Endometrial microvascular endothelial cells (primary cell): ENCODE data around the gene SLC22A14. TPM values are rescaled to one million over a fixed set of nuclear protein-coding genes. Genes with fewer than 3 reads are reported as not detected.

Experiments used
- in situ Hi-C: cut with HindIII; loops from 2 replicates; pipeline ENCODE4 v1.10.0; 2017; ENCODE audit warnings: low sequenced_read_pairs, low pct_unique_long_range_greater_than_20kb; ENCODE audit errors: inconsistent ontology term
- total RNA-seq: library from RNA; depleted of rRNA; stranded (reverse); fragments of >200 nt; gene quantifications from one replicate; pipeline ENCODE4 v1.2.3, GENCODE V29; 2015; ENCODE audit errors: inconsistent ontology term

Gene SLC22A14
- total RNA-seq, 1 donor from 2014 or later = not detected

DNA sequence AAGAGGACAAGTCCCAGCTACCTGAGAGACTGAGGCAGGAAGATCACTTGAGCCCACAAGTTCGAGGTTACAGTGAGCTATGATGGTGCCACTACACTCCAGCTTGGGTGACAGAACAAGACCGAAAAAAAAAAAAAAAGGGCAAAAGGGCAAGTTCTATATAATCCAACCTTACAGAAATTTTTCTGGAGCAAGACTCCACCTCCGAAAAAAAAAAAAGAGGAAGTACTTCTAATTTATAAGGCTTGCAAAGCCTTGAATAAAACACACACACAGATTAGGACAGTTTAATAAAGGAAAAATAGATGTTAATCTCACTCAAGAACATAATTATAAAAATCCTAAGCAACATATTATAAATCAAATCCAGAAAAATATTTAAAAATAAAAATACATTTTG is 50.1 kb downstream of the SLC22A14 start:
- in situ Hi-C loops = no loop called here

DNA sequence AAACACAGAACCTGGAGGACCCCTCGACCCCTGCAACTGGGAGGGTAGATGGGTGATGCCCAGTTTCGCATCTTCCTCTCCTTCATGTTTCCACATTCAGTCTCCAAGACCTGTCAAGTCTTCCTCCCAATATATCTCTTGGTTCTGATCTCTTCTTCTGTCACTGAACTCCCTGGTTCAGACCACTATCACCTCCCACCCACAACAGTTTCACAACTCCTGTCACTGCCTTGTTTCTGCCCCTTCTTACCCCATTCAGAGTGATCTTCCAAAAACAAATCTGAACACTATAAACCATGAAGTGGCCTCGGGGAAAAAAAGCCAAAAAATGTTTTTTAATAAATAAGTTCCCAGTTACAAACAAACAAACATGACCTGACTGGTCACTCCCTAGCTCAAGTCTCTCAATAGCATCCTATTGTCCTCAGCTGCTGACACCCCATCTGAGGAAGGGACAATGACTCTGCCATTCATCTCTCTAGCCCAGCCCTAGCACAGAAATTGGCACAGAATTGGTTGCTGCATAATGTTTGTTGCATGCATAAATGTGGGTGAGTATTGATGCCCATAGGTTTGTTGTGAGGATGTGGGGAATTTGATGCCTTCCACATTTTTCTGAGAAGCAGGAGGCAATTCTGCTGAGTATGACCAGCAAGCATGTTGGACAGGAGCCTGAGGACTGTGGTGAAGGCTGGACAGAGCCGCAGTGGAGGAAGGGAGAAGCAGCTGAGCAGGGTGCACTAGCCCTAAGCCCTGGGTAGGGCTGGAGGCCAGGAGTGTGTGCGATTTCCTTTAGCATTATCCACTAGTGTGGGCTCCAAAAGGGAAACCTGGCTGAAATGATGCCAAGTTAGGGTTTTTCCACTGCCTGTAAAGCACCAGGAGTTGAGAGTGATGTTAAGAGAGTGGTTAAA is 52.3 kb downstream of the SLC22A14 start:
- in situ Hi-C loops = no loop called here

DNA sequence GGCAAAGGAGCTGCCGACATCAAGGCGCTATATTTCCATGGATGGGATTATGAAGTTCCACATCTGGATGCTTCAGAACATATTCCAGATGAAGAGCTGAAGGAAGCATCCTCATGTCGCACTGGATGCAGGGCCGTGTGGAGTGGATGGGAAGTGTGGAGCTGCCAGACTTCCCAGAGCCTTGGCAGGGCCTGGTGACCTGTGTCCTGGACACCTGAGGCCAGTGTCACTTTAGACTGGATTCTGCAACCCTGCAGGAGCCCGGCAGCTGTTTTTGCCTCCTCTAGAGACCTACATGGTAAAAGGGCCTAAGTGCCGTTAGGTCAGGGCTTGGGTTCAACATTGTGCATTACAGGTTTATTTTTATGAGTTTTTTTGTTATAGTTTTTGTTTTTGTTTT is 53.2 kb downstream of the SLC22A14 start:
- in situ Hi-C loops = no loop called here

DNA sequence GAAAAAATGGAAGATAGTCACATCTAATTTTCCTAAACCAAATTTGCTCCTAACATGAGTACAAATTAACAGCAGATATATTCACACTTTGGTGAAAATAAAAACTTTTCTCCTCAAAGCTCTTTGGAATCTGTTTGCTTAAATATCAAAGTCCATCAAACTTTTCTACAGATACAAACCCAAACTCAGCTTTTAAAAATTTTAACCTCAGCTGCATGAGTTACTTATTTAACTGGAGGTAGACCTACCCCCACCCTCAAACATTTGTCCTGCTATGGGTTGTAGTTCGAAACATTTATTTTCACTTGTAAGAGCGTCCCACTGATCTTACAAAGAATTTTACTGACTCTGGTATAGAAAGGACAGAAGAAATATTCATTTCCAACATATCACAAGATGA is 55.6 kb downstream of the SLC22A14 start:
- in situ Hi-C loops = no loop called here

DNA sequence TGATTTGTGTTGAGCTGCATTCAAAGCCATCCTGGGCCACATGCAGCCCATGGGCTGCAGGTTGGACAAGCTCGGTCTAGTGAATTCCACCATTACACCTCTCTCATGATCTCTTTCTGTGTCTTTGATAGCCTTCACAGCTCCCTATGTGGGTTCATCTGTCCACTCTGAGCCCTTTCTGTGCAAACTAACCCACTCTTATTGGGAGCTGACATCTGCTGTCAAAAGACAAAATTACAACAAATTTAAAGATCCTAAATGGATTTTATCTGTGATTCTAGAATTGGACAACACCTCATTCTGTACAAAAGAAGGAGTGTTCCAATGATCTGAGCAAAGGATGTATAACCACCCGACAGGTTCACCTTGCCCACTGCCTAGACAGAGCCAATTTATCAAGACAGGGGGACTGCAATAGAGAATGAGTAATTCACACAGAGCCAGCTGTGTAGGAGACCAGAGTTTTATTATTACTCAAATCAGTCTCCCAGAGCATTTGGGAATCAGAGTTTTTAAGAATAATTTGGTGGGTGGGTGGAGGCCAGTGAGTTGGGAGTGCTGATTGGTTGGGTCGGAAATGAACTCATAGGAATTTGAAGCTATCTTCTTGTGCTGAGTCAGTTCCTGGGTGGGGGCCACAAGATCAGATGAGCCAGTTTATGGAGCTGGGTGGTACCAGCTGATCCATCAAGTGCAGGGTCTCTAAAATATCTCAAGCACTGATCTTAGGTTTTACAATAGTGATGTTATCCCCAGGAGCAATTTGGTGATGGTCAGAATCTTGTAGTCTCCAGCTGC is 61.9 kb downstream of the SLC22A14 start:
- in situ Hi-C loops = no loop called here

DNA sequence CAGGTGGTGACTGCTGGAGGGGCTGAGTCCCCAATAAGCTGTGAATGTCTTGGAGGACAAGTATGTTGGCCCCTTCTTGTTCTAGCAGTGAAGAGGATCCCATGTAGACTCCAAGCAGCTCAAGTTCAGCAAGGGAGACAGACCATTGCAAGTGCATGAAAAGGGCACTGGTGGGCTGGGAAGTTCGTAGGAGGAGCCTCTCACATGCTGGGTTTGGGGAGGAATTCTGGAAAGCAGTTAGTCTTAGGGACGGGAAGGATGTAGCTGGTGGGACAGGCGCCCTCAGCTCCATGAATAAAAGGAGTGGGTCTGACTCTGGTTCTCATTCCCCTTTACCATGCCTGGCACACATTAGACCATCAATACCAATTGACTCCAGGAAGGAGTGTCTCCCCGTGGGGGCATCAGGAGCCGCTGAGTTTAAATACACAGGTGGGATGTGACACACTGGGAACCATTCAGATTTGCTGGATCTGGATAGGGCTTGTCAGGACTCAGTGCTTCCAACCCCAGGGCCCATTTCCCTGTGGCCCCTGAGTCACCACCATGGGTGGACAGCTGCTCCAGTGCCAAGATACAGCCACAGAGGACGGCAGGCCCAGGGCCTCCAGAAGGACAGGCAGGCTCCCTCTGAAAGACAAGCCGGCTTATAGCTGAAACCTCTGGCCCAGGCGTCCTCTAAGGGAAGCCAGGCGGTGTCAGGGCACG is 63.9 kb downstream of the SLC22A14 start:
- in situ Hi-C loops = no loop called here

DNA sequence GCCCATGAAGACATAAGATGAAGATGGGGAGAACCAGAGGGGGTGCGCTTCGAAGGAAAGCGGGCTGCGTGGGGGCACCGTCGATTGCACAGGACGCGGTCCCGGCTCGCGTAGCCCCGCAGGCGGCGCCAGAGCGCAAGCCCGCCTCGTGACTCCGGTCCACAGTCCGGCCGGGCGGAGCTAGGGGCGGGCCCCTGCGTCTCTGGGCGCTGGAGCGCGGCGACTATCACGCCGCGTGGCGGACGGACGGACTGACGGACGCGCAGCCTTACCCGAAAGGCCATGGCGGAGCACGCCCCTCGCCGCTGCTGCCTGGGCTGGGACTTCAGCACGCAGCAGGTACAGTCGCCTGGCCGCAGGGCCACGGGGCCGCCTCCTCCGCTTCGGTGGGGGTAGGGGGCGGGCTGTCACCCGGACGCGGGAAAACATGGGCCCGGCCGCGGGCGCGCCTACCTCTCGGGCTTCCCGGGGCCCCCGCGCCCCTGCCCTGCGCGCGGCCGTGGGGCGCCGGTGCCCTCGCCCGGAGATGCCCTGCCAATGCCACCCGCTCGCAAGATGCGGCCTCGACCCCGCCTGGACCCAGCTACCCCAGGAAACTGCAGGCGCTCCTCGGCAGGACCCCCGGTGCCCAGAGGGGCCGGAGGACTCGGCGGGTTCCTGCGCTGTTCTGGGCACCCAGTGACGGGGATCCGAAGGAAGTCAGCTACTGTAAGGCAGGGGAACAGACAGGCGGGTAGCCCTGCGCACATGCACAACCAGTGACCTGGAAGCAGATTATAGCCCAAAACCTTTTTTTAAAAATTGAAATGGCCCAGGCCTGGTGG is 64.7 kb downstream of the SLC22A14 start, which contains the start of gene XYLB:
Gene XYLB, plus strand, starts transcription at position 199 of the 824 bp plus-strand sequence. Its CDS starts 84 bp downstream, at position 283.
- in situ Hi-C loops = no loop called here

DNA sequence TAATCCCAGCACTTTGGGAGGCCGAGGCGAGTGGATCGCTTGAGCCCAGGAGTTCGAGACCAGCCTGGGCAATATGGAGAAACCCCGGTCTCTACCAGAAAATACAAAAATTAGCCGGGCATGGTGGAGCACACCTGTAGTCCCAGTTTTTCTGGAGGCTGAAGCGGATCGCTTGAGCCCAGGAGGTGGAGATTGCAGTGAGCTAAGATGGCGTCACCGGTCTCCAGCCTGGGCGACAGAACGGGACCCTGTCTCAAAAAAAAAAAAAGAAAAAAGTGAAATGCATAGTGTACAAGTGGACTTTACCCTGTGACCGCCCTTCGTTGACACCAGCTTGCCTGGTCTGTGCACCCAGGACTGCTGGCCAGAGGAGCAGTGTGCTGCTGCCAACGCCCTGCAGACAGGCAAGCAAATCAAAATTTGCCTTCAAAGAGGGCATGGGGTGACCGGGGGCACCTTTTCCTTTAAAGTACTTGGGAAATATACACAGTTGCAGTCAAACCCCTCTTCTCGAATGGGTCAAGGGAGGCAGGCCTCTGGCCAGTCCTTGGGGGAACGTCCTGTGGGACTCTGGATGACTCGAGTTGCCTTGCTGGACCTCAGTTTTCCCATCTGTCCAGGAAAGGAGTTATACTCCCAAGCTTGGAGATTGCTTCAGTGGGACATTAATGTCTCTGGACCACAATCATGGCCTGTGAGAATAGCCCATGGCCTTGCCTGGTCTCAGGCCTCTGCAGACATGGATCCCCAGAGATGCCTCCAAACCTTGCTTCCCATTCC is 65.5 kb downstream of the SLC22A14 start:
- in situ Hi-C loops = no loop called here

DNA sequence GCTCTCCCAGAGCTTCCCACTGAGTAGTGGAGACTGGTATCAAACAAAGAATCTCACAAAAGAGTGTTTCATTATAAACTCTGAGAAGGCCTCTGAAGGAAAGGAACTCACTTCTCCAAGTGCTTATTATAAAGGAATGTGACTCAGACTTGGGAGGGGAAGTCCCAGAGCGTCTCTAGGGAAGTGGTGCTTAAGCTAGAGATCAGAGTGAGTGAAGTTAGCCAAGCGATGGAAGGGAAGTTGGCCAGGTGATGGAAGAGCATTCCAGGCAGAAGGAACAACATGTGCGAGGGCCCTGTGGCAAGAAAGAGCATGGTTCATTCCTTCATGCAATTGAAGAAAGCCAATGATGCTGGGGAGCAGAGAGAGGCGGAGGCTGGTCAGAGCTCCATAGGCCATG is 66.8 kb downstream of the SLC22A14 start:
- in situ Hi-C loops = no loop called here

DNA sequence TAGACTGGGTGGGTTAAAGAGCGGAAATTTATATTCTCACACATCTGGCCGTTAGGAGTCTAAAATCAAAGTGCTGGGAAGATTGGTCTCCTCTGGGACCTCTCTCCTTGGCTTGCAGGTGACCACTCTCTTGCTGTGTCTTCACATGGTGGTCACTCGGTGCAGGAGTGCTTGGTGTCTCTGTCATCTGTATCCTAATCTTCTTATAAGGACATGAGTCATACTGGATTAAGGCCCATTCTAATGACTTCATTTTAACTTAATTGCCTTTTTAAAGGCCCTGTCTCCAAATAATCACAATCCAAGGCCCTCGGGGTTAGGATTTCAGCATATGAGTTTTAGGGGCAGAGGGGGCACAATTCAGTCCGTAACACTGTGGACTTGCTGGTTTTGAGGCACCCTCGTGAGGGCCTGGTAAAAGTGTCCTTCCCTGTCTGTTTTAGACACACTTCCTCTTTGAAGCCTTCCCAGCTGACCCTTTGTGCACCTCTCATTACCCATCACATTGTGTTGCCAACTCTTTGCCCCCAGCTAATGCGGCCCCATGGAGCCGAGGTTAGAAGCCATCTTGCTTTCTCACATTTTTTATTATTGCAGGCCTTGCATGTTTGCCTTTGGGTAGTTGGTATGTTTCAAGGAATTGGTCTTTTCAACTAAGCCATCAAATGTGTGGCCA is 67.7 kb downstream of the SLC22A14 start:
- in situ Hi-C loops = no loop called here

DNA sequence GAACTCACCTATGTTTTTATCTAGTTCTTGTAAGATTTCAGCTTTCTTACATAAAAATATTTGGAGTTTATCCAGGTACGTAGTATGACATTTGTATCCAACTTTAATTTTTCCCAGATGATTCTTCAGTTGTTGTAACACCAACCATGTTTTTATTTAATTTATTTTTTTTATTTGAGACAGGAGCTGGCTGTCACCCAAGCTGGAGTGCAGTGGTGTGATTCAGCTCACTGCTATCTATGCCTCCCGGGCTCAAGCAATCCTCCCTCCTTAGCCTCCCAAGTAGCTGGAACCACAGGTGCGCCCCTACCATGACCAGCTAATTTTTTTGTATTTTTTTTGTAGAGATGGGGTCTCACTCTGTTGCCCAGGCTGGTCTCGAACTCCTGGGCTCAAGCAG is 71.1 kb downstream of the SLC22A14 start:
- in situ Hi-C loops = no loop called here

DNA sequence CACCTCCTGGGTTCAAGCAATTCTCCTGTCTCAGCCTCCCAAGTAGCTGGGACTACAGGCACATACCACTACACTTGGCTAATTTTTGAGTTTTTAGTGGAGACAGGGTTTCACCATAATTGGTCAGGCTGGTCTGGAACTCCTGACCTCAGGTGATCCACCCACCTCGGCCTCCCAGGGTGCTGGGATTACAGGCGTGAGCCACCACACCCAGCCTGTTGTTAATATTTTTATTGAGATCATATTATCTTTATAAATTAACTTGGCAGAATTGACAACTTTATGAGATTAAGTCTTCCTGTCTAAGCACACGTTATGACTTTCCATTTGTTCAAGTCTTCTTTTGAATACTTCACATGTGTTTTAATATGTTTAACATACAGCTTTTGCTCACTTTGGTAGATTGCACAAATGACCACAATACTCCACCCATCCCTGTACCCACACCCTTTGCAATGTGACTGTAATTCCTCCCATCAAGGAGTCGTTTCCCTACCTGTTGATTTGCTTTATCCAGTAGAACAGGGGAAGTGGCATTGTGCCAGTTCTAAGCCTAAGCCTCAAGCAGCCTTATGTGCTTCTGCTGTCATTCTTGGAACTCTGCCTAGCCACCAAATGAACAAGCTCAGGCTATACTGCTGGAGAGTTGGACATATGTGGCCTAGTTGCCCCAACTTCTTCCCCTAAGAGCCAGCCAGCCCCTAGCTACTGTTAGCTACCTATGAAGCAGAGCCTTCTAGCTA is 72.7 kb downstream of the SLC22A14 start:
- in situ Hi-C loops = no loop called here

DNA sequence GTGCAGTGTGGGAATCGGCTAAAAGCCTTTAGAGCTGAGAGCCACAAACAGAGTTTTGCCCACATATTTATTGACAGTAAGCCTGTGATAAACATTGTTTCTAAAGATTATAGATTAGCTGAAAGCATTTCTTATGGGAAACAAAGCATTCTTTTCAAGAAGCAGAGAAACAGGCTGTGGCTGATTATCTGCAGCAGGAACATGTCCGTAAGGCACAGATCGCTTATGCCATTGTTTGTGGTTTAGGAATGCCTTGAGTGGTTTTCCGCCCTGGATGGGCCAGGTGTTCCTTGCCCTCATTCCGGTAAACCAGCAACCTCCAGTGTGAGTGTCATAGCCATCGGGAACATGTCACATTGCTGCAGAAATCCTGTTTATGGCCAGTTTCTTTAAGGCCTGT is 76.9 kb downstream of the SLC22A14 start:
- in situ Hi-C loops = no loop called here

DNA sequence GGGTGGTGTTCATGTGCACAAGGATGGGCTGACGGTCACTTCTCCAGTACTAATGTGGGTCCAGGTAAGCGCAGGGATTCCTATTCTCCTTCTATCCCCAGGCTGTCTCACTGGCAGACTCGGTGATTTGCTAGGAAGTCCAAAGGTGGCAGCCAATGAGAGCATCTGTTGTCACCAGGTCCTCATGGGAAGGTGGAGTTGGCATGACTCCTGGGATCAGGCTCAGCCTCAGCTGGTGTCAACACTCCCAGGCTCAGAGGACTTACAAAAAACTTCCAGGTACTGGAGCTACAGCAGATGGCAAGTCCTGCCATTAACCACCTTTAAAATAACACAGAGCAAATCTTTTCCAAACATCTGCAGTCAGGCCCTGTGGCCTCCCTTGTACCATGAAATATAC is 78.3 kb downstream of the SLC22A14 start:
- in situ Hi-C loops = no loop called here

DNA sequence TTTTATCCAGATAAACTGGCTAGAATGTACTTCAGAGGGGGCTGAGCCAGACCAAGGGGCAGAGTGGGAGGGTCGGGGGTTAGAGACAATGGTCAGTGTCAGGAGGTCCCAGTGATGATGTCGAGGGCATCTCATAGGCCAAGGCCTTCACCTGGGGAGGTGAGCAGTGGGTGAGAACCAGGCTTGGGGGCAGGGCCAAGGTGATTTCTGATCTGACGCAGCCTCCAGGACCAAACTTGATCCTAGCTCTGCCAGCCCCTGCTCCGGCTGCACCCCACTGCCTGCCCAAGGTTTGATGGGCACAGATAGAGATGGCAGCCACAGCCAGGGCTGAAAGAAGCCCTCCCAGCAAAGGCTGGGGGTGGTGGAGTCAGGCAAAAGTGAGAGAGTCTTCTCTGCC is 79.4 kb downstream of the SLC22A14 start:
- in situ Hi-C loops = no loop called here

DNA sequence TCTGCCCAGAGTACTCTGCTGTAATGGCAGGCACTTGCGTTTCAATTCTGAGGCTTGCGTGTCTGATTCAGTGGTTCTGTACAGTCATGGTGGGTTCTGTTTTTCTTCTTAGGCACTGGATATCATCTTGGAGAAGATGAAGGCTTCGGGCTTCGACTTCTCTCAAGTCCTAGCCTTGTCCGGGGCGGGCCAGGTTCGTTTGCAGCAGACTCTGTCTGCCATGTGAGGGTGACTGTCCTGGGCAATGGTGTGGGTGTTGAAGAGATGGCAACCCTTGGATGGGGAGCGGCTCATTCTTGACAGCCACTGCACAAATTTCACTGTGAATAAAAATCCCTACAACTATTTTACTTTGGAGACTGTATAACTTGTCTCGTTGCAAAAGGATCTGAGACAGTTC is 80.7 kb downstream of the SLC22A14 start:
- in situ Hi-C loops = no loop called here
